ENCODE data around the gene HSPBAP1. TPM values are rescaled to one million over a fixed set of nuclear protein-coding genes. Genes with fewer than 3 reads are reported as not detected.

HSPBAP1 gene
- total and polyA plus RNA-seq, 2 of the 13 experiments (the other 11 are each of a cell fraction or from before 2014, with no cell fraction given), result 4.2 to 5.1 TPM

DNA sequence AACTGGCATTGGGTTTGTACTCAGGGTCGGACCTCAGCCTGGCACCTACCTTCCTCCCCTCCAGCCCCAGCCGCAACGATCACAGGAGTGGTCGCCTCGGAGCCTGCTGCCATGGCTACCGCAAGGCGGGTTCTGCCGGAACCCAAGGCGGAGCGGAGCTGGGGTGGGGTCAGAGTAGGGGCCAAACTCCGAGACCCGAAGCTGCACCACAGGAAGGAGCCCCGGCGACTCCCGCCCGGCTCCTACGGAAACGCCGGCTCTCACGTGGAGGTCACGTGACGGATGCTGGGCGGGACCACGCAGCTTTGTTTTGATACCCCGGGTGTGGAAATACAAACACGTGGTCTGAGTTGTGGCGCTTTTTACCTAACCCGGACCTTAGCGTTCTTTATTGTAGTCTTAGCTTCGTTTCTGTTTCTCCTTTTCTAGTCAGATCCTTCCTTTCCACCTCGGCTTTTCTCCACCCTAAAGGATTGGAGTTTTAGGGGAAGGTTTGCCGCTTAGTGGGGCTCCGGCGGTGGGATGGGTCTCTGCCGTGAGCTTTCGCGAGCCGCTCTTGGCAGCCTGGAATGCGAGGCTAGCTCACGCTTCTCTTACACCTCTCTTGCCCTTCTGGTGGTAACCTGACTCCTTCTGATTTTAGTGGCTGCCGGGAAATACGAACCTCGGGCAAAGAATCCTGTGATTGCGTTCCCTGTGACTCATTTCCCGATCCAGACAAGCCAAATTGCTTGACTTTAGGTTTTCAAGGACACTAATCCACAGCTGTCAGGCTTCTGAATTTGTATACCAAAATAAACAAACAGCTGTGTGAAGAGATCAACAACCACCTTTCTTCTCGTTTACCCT, at the start of gene HSPBAP1 (continued):
- TF ChIP-seq, protein P1, sequence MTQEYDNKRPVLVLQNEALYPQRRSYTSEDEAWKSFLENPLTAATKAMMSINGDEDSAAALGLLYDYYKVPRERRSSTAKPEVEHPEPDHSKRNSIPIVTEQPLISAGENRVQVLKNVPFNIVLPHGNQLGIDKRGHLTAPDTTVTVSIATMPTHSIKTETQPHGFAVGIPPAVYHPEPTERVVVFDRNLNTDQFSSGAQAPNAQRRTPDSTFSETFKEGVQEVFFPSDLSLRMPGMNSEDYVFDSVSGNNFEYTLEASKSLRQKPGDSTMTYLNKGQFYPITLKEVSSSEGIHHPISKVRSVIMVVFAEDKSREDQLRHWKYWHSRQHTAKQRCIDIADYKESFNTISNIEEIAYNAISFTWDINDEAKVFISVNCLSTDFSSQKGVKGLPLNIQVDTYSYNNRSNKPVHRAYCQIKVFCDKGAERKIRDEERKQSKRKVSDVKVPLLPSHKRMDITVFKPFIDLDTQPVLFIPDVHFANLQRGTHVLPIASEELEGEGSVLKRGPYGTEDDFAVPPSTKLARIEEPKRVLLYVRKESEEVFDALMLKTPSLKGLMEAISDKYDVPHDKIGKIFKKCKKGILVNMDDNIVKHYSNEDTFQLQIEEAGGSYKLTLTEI (CRISPR knock-in tag; conservative IDR thresholded peaks at IDR 0.05), result no peak
- TF ChIP-seq, protein P2, sequence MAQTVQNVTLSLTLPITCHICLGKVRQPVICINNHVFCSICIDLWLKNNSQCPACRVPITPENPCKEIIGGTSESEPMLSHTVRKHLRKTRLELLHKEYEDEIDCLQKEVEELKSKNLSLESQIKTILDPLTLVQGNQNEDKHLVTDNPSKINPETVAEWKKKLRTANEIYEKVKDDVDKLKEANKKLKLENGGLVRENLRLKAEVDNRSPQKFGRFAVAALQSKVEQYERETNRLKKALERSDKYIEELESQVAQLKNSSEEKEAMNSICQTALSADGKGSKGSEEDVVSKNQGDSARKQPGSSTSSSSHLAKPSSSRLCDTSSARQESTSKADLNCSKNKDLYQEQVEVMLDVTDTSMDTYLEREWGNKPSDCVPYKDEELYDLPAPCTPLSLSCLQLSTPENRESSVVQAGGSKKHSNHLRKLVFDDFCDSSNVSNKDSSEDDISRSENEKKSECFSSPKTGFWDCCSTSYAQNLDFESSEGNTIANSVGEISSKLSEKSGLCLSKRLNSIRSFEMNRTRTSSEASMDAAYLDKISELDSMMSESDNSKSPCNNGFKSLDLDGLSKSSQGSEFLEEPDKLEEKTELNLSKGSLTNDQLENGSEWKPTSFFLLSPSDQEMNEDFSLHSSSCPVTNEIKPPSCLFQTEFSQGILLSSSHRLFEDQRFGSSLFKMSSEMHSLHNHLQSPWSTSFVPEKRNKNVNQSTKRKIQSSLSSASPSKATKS (CRISPR knock-in tag; IDR thresholded peaks at IDR 0.05), result no peak
- TF ChIP-seq, protein P3, sequence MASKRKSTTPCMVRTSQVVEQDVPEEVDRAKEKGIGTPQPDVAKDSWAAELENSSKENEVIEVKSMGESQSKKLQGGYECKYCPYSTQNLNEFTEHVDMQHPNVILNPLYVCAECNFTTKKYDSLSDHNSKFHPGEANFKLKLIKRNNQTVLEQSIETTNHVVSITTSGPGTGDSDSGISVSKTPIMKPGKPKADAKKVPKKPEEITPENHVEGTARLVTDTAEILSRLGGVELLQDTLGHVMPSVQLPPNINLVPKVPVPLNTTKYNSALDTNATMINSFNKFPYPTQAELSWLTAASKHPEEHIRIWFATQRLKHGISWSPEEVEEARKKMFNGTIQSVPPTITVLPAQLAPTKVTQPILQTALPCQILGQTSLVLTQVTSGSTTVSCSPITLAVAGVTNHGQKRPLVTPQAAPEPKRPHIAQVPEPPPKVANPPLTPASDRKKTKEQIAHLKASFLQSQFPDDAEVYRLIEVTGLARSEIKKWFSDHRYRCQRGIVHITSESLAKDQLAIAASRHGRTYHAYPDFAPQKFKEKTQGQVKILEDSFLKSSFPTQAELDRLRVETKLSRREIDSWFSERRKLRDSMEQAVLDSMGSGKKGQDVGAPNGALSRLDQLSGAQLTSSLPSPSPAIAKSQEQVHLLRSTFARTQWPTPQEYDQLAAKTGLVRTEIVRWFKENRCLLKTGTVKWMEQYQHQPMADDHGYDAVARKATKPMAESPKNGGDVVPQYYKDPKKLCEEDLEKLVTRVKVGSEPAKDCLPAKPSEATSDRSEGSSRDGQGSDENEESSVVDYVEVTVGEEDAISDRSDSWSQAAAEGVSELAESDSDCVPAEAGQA (IDR thresholded peaks at IDR 0.05; ENCODE audit: low read depth), result no peak
- TF ChIP-seq, protein P3 (CRISPR knock-in tag; IDR thresholded peaks at IDR 0.05; ENCODE audit: borderline replicate concordance), result peak; percentile 35; the same call in 1 of the 2 replicates
- TF ChIP-seq PAX8 (CRISPR knock-in tag; IDR thresholded peaks at IDR 0.05; ENCODE audit: borderline replicate concordance) (no peak), NFATC3 (CRISPR knock-in tag; IDR thresholded peaks at IDR 0.05) (0 out of 2 replicates have a peak, but pooled peaks have one; percentile 17), AGO2 (optimal IDR thresholded peaks at IDR 0.05; ENCODE audit: low read depth, low read length) (no peak), MIER3 (CRISPR knock-in tag; IDR thresholded peaks at IDR 0.05; ENCODE audit: borderline replicate concordance) (0 out of 2 replicates have a peak, but pooled peaks have one; percentile 8), ZNF850 (CRISPR knock-in tag; conservative IDR thresholded peaks at IDR 0.05) (no peak), ATM (IDR thresholded peaks at IDR 0.05; ENCODE audit: borderline replicate concordance) (no peak), TAF15 (IDR thresholded peaks at IDR 0.05; ENCODE audit: low read depth, low read length, poor library complexity, severe bottlenecking) (peak; percentile 82), ZNF792 (CRISPR knock-in tag; IDR thresholded peaks at IDR 0.05) (no peak; the same call in 1 of the 2 replicates)
- TF ChIP-seq, protein P4, sequence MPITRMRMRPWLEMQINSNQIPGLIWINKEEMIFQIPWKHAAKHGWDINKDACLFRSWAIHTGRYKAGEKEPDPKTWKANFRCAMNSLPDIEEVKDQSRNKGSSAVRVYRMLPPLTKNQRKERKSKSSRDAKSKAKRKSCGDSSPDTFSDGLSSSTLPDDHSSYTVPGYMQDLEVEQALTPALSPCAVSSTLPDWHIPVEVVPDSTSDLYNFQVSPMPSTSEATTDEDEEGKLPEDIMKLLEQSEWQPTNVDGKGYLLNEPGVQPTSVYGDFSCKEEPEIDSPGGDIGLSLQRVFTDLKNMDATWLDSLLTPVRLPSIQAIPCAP (CRISPR knock-in tag; IDR thresholded peaks at IDR 0.05; ENCODE audit: low read depth), result 0 out of 2 replicates have a peak, but pooled peaks have one; percentile 42
- TF ChIP-seq, protein P5, sequence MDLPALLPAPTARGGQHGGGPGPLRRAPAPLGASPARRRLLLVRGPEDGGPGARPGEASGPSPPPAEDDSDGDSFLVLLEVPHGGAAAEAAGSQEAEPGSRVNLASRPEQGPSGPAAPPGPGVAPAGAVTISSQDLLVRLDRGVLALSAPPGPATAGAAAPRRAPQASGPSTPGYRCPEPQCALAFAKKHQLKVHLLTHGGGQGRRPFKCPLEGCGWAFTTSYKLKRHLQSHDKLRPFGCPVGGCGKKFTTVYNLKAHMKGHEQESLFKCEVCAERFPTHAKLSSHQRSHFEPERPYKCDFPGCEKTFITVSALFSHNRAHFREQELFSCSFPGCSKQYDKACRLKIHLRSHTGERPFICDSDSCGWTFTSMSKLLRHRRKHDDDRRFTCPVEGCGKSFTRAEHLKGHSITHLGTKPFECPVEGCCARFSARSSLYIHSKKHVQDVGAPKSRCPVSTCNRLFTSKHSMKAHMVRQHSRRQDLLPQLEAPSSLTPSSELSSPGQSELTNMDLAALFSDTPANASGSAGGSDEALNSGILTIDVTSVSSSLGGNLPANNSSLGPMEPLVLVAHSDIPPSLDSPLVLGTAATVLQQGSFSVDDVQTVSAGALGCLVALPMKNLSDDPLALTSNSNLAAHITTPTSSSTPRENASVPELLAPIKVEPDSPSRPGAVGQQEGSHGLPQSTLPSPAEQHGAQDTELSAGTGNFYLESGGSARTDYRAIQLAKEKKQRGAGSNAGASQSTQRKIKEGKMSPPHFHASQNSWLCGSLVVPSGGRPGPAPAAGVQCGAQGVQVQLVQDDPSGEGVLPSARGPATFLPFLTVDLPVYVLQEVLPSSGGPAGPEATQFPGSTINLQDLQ (CRISPR knock-in tag; IDR thresholded peaks at IDR 0.05), result 0 out of 2 replicates have a peak, but pooled peaks have one; percentile 43

All from HepG2 (cell line).